Measurements from ENCODE around the gene HID1.

Gene HID1

GRCh38 chr17:74959826-74960515 is 12.6 kb downstream of the HID1 start:
- ChIA-PET CTCF (interaction anchor here (0.6 to 4.0 kb wide), 32 partner anchors 9 to 329 kb away, joined by 3 to 60 read pairs (median 6); partner anchors contain the start of genes FDXR, HID1, MIF4GD and MRPL58), POLR2A (interaction anchor here (0.6 to 2.9 kb wide), 11 partner anchors 28 to 243 kb away, joined by 3 to 66 read pairs (median 7); partner anchors contain the start of genes ARMC7, CDR2L, FDXR and MRPL58)
- TF ChIP-seq HDGF (IDR thresholded peaks at IDR 0.05; ENCODE audit: borderline replicate concordance): no peak
- no peak for TF ChIP-seq SUZ12 (IDR thresholded peaks at IDR 0.05)
- no peak for DNase-seq (ENCODE audit: extremely low spot score)

DNA sequence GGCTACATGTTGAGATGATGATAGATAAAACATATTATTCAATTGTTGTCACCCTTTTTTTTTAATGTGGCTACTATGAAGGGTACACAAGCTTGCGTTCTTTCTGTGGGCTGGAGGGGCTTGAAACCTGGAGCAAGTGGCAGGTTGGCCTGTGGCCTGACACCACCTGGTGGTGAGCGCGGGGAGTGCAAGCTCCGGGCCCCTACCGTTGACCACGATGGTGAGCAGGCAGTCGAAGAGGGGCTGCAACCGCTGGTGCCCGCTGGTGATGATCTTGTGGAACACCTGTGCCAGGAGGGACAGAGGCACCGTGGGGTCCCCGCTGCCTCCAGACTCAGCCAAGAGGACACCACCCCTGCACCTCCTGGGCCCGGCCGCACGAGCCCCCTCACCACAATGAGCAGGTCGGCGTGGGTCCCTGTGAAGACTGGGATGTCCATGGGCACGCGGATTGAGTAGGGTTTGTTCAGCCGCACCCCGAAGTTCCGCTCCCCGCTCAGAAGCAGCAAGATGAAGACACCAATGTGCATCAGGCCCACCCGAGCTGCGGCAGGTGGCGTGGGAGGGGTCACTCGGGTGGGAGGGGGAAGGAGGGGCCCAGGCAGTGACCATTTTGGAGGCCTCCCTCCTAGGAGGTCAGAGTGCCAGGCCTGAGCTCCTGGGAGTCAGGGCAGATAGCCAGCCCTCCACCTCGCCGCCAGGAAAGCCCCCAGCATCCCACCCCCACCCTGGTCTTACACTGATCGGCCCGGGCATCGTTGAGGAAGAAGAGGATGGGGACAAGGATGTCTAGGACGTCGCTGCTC is 14.4 kb downstream of the HID1 start:
- ChIA-PET CTCF (interaction anchor here (0.6 to 3.6 kb wide), 21 partner anchors 10 to 178 kb away, joined by 3 to 25 read pairs (median 5); partner anchors contain the start of genes FDXR, HID1, OTOP2 and USH1G), POLR2A (interaction anchor here (1.1 to 2.6 kb wide), 2 partner anchors 54 to 85 kb away, joined by 4 to 12 read pairs; partner anchors contain the start of genes FDXR and MRPL58)
- TF ChIP-seq ELF4 (IDR thresholded peaks at IDR 0.05): no peak
- no peak for TF ChIP-seq SP1 (IDR thresholded peaks at IDR 0.05)
- no peak for TF ChIP-seq HDGF (IDR thresholded peaks at IDR 0.05; ENCODE audit: borderline replicate concordance)
- no peak for TF ChIP-seq FOXA1 (IDR thresholded peaks at IDR 0.05)
- no peak for TF ChIP-seq BHLHE40 (IDR thresholded peaks at IDR 0.05; ENCODE audit: borderline replicate concordance)
- no peak for TF ChIP-seq SUZ12 (IDR thresholded peaks at IDR 0.05)
- no peak for TF ChIP-seq TARDBP (IDR thresholded peaks at IDR 0.05)
- no peak for TF ChIP-seq ARNT (IDR thresholded peaks at IDR 0.05)
- TF ChIP-seq CTBP1 (IDR thresholded peaks at IDR 0.05; ENCODE audit: borderline replicate concordance): no peak
- TF ChIP-seq LEF1 (IDR thresholded peaks at IDR 0.05; ENCODE audit: borderline replicate concordance): no peak
- TF ChIP-seq ZNF384 (IDR thresholded peaks at IDR 0.05): no peak
- TF ChIP-seq FOXM1 (IDR thresholded peaks at IDR 0.05; ENCODE audit: borderline replicate concordance): no peak
- TF ChIP-seq NFRKB (IDR thresholded peaks at IDR 0.05): no peak
- no peak for TF ChIP-seq FOXK2 (IDR thresholded peaks at IDR 0.05)
- no peak for TF ChIP-seq PKNOX1 (IDR thresholded peaks at IDR 0.05)
- peak; percentile 88 for DNase-seq (ENCODE audit: extremely low spot score)

GRCh38 chr17:74956093-74956492 is 16.5 kb downstream of the HID1 start:
- POLR2A ChIA-PET: interaction anchor here (0.8 to 1.8 kb wide), 2 partner anchors 56 to 83 kb away, joined by 3 to 6 read pairs; partner anchors contain the start of gene MRPL58
- no peak for DNase-seq (ENCODE audit: extremely low spot score)
- TF ChIP-seq HDGF (IDR thresholded peaks at IDR 0.05; ENCODE audit: borderline replicate concordance) (no peak), ZNF384 (IDR thresholded peaks at IDR 0.05) (no peak), L3MBTL2 (conservative IDR thresholded peaks at IDR 0.05) (no peak), ARNT (IDR thresholded peaks at IDR 0.05) (no peak), FOXM1 (IDR thresholded peaks at IDR 0.05; ENCODE audit: borderline replicate concordance) (no peak), BHLHE40 (IDR thresholded peaks at IDR 0.05; ENCODE audit: borderline replicate concordance) (no peak), CTBP1 (IDR thresholded peaks at IDR 0.05; ENCODE audit: borderline replicate concordance) (no peak)
- CTCF ChIA-PET: interaction anchor here (2.1 to 3.6 kb wide), 2 partner anchors 8 to 32 kb away, joined by 7 to 25 read pairs; partner anchors contain the start of gene OTOP2

DNA sequence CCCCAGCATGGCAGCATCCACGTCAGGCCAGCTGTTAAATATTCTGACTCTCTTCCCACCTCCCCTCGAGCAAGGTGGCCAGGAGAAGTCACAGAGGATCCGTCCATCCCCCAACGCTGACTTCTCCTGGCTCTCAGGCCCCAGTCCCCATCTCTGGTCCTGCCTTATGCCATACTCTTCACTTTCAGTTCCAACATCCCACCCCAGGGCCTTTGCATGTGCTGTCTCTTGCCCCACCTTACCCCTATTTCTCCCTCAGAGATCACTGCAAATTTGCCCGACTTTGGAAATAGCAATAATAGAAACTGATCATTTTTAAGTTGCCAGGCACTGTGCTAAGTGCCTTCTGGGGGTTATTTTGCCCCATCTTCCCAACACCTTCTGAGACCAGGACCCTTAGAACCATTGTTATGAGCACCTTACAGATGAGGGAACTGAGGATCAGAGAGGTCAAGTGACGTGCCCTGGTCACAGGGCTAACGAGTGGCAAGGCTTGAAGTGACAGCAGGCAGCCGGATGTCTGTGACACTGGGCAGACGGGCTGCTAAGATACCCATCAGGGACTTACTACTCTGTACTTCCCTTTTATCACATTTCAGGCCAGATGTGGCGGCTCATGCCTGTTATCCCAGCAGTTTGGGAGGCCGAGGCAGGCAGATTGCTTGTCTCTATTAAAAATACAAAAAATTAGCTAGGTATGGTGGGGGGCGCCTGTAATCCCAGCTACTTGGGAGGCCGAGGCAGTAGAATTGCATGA is 17.7 kb downstream of the HID1 start:
- POLR2A ChIA-PET: interaction anchor here (1.8 kb wide), 1 partner anchor 57 kb away, joined by 6 read pairs; the partner anchor contains the start of gene MRPL58
- TF ChIP-seq LEF1 (IDR thresholded peaks at IDR 0.05; ENCODE audit: borderline replicate concordance): no peak
- TF ChIP-seq ELF4 (IDR thresholded peaks at IDR 0.05): no peak
- TF ChIP-seq FOXK2 (IDR thresholded peaks at IDR 0.05): no peak
- no peak for TF ChIP-seq SUZ12 (IDR thresholded peaks at IDR 0.05)
- no peak for TF ChIP-seq CTBP1 (IDR thresholded peaks at IDR 0.05; ENCODE audit: borderline replicate concordance)
- no peak for TF ChIP-seq L3MBTL2 (conservative IDR thresholded peaks at IDR 0.05)
- no peak for TF ChIP-seq FOXM1 (IDR thresholded peaks at IDR 0.05; ENCODE audit: borderline replicate concordance)
- DNase-seq (ENCODE audit: extremely low spot score): no peak
- CTCF ChIA-PET: interaction anchor here (0.6 to 2.1 kb wide), 5 partner anchors 9 to 180 kb away, joined by 3 to 7 read pairs (median 4); partner anchors contain the start of gene OTOP2

- ChIA-PET CTCF (interaction anchor here (0.6 kb wide), 2 partner anchors 10 to 181 kb away, joined by 3 to 5 read pairs; no protein-coding TSS in a partner anchor), POLR2A (no interaction called here)
- no peak for DNase-seq (ENCODE audit: extremely low spot score)
- TF ChIP-seq ZNF384 (IDR thresholded peaks at IDR 0.05) (no peak), L3MBTL2 (conservative IDR thresholded peaks at IDR 0.05) (no peak), NFRKB (IDR thresholded peaks at IDR 0.05) (no peak), FOXM1 (IDR thresholded peaks at IDR 0.05; ENCODE audit: borderline replicate concordance) (no peak), CTBP1 (IDR thresholded peaks at IDR 0.05; ENCODE audit: borderline replicate concordance) (no peak), ARNT (IDR thresholded peaks at IDR 0.05) (no peak), FOXK2 (IDR thresholded peaks at IDR 0.05) (no peak), ELF4 (IDR thresholded peaks at IDR 0.05) (no peak), BHLHE40 (IDR thresholded peaks at IDR 0.05; ENCODE audit: borderline replicate concordance) (no peak), TARDBP (IDR thresholded peaks at IDR 0.05) (no peak), HDGF (IDR thresholded peaks at IDR 0.05; ENCODE audit: borderline replicate concordance) (no peak), SP1 (IDR thresholded peaks at IDR 0.05) (no peak)
Observed at GRCh38 chr17:74954115-74954514, 18.4 kb downstream of the HID1 start.

DNA sequence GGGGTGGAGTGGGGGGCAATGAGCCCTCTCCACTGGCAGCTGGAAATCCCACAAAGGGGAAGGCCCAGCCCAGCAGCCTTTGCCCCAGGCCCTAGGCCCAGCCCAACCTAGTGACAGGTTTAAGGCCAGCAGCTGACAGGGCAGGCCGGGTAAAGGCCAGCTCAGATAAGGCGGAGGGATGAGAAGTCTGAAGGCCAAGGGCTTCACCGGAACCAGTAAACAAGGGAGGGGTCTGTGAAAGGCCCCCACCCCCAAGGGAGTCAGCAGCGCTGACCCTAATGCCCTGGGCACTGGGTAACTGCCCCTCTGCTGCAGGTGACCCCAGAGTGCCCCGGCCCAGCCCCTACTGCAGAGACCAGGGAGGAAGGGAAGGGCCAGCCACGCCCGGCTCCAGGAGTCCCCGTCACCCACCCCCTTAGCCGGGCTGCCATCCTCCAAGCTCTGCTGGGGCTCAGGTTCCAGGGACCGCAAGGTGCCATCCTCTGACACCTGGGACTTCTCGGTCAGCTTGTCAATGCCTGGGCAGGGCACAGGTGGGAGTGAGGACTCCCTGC is 19.3 kb downstream of the HID1 start:
- ChIA-PET POLR2A (interaction anchor here (1.4 kb wide), 1 partner anchor 30 kb away, joined by 3 read pairs; no protein-coding TSS in a partner anchor), CTCF (interaction anchor here (0.6 to 1.2 kb wide), 3 partner anchors 9 to 30 kb away, joined by 3 to 4 read pairs (median 4); partner anchors contain the start of gene OTOP2)
- TF ChIP-seq TARDBP (IDR thresholded peaks at IDR 0.05): no peak
- TF ChIP-seq SUZ12 (IDR thresholded peaks at IDR 0.05): no peak
- TF ChIP-seq FOXA1 (IDR thresholded peaks at IDR 0.05): no peak
- no peak for TF ChIP-seq FOXK2 (IDR thresholded peaks at IDR 0.05)
- no peak for TF ChIP-seq CTBP1 (IDR thresholded peaks at IDR 0.05; ENCODE audit: borderline replicate concordance)
- no peak for TF ChIP-seq HDGF (IDR thresholded peaks at IDR 0.05; ENCODE audit: borderline replicate concordance)
- TF ChIP-seq L3MBTL2 (conservative IDR thresholded peaks at IDR 0.05): no peak
- TF ChIP-seq PKNOX1 (IDR thresholded peaks at IDR 0.05): no peak
- TF ChIP-seq ELF4 (IDR thresholded peaks at IDR 0.05): no peak
- TF ChIP-seq LEF1 (IDR thresholded peaks at IDR 0.05; ENCODE audit: borderline replicate concordance): no peak
- DNase-seq (ENCODE audit: extremely low spot score): no peak
